Mucosa of descending colon (tissue), 3 donors: Measurements from ENCODE around the gene TST. TPM values are rescaled to one million over a fixed set of nuclear protein-coding genes. Genes with fewer than 3 reads are reported as not detected.

Source experiments
- ATAC-seq: fragments of 200-7000 bp; cut with Tn5 transposase; one replicate; pipeline ENCODE4 v1.9.1; 2020; ENCODE audit warnings: mild to moderate bottlenecking, moderate library complexity
- DNase-seq, 3 donors: peaks; one replicate each; pipeline ENCODE4 v3.0.0-alpha.2; 2020
- H3K36me3 ChIP-seq: fragments of 200-600 bp; one replicate; pipeline ENCODE4 v1.8.0; 2021; ENCODE audit warnings: low read depth, mild to moderate bottlenecking
- H3K4me1 ChIP-seq: fragments of 200-600 bp; one replicate; pipeline ENCODE4 v1.8.0; 2021; ENCODE audit warnings: low read depth, mild to moderate bottlenecking
- H3K4me3 ChIP-seq: fragments of 200-600 bp; one replicate; pipeline ENCODE4 v1.8.0; 2021; ENCODE audit warnings: mild to moderate bottlenecking
- H3K9me3 ChIP-seq: fragments of 200-600 bp; one replicate; pipeline ENCODE4 v1.8.0; 2021; ENCODE audit warnings: mild to moderate bottlenecking
- intact Hi-C, 2 donors: fragments of 100-400 bp; cut with DNase I in 1 of 2; cut with micrococcal nuclease in 1 of 2; formaldehyde crosslinking; loops; one replicate each; pipeline versions ENCODE4 v1.11.0 to v1.11.1; 2022; cut with DNase I, micrococcal nuclease
- total RNA-seq, 3 donors: library from RNA; stranded (reverse); fragmentation: NEBNext Ultra II Directional in 2 of 3; extraction: Animal tissue kit (Norgen Biotek cat#: 25700) in 2 of 3; gene quantifications; one replicate each; pipeline versions ENCODE4 v1.2.1 to v1.2.4, GENCODE V29; 2021 to 2023
- TF ChIP-seq, protein P1 (sequence below): fragments of 200-600 bp; IDR thresholded peaks from one replicate; pipeline ENCODE4 v1.8.0; 2022; ENCODE audit warnings: antibody characterized with exemption, mild to moderate bottlenecking
- donor health status: DM: no; HTN: no; CAD: no; lungs with moderate emphysema.
- donor health status: DM: no; HTN: no; CAD: no.
- donor health status: DM: no; HTN: yes; CAD: no.

Gene TST
- total RNA-seq, 3 donors from 2014 or later: 170 to 494 (median 337) TPM

- TF ChIP-seq, protein P1, sequence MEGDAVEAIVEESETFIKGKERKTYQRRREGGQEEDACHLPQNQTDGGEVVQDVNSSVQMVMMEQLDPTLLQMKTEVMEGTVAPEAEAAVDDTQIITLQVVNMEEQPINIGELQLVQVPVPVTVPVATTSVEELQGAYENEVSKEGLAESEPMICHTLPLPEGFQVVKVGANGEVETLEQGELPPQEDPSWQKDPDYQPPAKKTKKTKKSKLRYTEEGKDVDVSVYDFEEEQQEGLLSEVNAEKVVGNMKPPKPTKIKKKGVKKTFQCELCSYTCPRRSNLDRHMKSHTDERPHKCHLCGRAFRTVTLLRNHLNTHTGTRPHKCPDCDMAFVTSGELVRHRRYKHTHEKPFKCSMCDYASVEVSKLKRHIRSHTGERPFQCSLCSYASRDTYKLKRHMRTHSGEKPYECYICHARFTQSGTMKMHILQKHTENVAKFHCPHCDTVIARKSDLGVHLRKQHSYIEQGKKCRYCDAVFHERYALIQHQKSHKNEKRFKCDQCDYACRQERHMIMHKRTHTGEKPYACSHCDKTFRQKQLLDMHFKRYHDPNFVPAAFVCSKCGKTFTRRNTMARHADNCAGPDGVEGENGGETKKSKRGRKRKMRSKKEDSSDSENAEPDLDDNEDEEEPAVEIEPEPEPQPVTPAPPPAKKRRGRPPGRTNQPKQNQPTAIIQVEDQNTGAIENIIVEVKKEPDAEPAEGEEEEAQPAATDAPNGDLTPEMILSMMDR: no peak
- no peak overlapping the region for H3K4me3 ChIP-seq
- H3K9me3 ChIP-seq: no peaks in the 10 kb centered on the region
- DNase-seq (no peak), ATAC-seq (no peak)
- intact Hi-C loops: no loop called here
- peaks cover 29% of the 10 kb centered on the region for H3K4me1 ChIP-seq
- no peaks in the 10 kb centered on the region for H3K36me3 ChIP-seq
These were observed 27.3 kb upstream of the TST start for GRCh38 chr22:37046589-37046988.

DNA sequence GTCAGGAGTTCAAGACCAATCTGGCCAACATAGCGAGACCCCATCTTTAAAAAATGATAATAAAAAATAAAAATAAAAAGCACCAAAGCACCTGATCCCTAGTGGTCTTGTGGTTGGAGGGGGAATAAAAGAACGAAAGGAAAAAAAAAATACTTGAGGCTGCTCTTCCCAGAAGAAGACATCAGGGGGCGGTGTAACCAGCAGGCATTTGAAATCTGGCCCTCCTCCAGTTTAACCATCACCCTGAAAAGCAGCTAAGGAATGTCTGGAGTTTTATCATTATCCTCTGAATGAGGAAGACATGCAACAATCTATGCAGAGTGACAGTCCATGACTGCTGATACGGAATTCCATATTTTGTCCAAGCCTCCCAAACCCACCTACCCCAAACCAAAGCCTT, 26.7 kb upstream of the TST start:
- TF ChIP-seq, protein P1: peak; percentile 25
- no peaks in the 10 kb centered on the region for H3K36me3 ChIP-seq
- H3K4me3 ChIP-seq: no peak overlapping the region
- DNase-seq: no peak
- H3K9me3 ChIP-seq: no peaks in the 10 kb centered on the region
- H3K4me1 ChIP-seq: peaks cover 31% of the 10 kb centered on the region
- no peak for ATAC-seq
- intact Hi-C loops: no loop called here

DNA sequence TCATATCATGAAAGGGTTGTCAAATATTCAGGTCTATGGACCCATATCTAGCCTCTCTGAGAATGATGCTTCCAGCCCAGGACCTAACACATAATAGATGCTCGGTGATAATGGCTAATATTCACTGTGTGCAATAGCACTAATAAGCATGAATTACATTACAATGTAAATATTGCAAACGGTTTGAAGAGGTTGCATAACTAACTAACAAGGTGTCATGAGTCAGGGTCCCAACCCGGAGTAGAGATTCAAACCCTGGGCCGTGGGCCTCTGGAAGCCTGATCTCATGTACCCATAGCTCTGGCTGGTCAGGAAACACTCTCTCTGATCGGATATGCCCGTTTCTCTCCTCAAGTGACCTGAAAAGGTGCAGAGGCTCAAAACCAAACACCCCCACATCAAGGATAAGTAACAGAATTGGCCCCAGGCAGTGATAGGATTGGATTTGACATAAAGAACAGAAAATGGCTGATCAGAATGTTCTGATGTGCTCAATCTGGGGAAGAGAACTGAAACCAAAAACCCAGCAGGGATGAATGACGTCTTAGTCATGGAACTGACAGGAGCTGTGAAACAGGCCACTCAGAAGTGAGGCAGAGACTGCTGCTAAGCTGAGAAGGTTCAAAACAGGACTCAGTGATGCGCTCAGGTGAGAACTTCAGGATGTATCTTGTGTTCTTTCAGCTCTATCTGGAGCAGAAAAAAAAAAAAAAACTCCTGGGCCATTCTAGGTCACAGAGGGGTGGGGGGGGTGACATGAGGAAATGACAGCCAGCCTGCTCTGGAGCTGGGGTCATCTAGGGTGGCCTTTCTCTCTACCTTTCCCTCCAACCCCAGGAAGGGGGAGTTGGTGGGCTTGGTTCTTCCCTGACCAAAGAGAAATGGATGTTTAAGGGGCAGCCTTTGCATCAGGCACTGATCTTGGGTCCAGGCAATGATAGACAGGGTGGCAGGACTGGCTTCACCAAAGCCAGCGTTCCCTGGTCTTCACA, 25.7 kb upstream of the TST start:
- intact Hi-C loops: no loop called here
- H3K36me3 ChIP-seq: no peaks in the 10 kb centered on the region
- H3K9me3 ChIP-seq: no peaks in the 10 kb centered on the region
- no peak for ATAC-seq
- TF ChIP-seq, protein P1: no peak
- H3K4me1 ChIP-seq: peaks cover 33% of the 10 kb centered on the region
- H3K4me3 ChIP-seq: no peak overlapping the region
- no peak for DNase-seq

- H3K9me3 ChIP-seq: no peaks in the 10 kb centered on the region
- DNase-seq: peak; percentile 88 to 91 (median 91)
- peaks cover 33% of the 10 kb centered on the region for H3K4me1 ChIP-seq
- intact Hi-C loops: no loop called here
- H3K4me3 ChIP-seq: no peak overlapping the region
- TF ChIP-seq, protein P1: peak; percentile 69
- ATAC-seq: peak; percentile 91
- H3K36me3 ChIP-seq: no peaks in the 10 kb centered on the region
These were observed 24.7 kb upstream of the TST start for GRCh38 chr22:37043828-37044538.

DNA sequence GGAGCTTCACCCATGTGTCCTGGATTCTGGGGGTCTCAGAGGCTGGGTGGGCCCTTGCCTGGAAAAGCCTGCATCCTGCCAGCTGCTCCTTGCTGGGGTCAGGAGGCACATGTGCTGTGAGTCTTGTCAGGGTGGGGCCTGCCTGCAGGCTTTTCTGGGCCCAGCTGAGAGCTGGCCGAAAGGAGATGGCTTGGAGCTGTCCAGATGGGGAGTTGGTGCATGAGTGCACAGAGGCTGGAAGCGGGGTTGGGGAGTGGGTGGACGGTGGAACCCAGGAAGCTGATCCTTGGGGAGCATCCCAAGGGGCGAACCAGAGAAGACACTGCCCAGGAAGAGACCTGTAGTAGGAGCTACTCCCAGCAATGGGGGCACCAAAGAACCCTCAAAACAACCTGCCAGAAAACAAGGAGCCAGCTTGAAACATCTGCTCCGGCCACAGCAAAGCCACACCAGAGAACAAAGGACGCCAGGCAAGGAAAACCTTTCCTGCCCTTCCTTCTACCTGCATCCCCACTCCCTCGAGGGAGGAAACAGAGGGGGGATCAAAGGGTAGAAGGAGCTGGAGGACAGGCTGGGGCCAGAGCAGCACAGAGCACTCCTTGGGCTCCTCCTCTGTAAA, 24.1 kb upstream of the TST start:
- ATAC-seq (peak; percentile 18), DNase-seq (peak in 1 of 3 donors; percentile 59)
- Histone ChIP-seq H3K36me3 (no peaks in the 10 kb centered on the region), H3K4me1 (peaks cover 33% of the 10 kb centered on the region), H3K4me3 (no peak overlapping the region), H3K9me3 (no peaks in the 10 kb centered on the region)
- intact Hi-C loops: no loop called here
- TF ChIP-seq, protein P1: no peak
